ENCODE data around the gene DGKQ.

Gene DGKQ

DNA sequence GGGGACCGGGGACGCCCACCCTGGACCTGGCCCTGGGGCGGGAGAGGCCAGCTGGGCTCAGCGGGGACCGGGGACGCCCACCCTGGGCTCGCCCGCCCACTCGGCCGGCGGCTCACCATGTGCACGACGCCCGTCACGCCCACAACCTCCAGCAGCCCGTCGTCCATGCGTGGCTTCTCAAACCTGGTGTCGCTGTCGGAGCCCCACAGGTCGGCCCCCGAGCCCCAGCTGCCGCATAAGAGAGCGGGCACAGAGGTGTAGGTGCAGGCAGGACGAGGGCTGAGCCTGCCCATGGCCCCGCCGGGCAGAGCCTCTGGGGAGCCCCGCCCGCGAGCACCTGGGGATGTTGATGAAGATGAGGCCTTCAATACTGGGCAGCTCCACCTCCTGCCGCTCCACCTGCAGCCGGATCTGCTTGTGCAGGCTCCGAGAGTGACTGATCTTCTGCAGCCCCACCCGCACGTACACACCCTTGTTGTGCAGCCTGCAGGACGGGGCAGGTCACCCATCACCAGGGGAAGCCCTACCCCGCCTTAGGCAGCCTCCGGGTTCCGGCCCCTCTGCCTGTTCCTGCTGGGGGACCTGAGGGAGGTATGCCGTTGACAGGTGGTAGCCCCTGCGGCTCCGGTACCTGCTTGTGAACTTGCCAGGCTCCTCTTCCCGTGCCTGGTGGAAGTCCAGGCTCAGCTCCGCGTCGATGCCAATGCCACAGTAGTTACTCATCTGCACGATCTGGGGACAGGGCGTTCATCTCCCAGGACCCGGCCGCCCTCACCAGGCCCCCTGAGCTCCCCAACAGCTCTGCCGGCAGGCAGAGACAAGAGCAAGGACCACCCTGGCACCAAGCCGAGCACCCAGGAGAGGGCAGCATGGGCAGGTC lies 11.8 kb downstream of the DGKQ start:
- no peak for DNase-seq

DNA sequence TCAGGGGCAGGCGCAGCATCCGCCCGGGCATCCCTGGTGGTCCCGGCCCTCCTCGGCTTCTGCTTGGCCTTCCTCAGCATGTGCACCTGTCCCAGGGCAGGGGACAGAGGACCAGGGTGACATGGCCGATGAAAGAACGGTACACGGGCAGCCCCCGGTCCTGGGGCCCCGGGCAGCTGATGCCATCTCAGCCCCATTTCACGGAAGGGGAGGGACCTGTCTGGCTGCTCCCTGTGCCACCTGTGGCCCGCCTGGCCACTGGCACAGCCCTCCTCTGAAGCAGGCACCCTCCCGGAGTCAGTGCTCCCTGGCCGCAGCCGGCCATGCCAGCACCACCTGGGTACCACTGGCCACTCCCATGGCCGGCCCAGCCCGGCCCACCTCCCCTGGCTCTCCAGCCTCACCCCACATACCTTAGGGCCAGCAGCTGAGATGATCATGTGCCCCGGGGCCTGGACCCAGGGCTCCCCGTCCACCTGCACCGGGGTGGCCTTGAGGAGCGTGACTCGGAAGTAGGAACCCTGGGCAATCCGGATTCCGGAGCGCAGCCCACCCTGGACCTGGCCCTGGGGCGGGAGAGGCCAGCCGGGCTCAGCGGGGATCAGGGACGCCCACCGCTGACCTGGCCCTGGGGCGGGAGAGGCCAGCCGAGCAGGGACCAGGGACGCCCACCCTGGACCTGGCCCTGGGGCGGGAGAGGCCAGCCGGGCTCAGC lies 12.6 kb downstream of the DGKQ start:
- no peak for DNase-seq

DNA sequence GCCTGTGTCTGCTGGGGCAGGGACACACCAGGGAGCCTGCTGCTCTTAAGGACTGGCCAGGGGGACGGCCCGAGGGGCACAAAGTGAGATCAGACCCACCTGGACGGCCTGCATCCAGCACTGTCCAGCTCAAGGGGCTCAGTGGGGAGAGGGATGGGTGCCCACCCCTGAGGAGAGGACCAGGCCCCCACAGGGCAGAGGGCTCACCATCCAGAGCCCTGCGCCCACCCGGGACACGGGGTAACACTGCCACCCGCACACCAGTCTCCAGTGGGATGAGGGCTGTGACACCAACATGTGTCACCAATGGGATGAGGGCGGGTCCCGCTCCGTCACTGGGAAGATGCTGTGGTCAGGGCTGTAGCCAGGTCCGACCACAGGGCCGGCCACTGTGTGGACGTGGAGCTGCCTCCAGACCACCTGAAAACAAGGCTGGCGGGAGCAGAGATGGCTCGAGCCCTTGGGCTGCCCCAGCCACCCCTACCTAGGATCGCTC lies 13.2 kb downstream of the DGKQ start:
- no peak for DNase-seq

DNA sequence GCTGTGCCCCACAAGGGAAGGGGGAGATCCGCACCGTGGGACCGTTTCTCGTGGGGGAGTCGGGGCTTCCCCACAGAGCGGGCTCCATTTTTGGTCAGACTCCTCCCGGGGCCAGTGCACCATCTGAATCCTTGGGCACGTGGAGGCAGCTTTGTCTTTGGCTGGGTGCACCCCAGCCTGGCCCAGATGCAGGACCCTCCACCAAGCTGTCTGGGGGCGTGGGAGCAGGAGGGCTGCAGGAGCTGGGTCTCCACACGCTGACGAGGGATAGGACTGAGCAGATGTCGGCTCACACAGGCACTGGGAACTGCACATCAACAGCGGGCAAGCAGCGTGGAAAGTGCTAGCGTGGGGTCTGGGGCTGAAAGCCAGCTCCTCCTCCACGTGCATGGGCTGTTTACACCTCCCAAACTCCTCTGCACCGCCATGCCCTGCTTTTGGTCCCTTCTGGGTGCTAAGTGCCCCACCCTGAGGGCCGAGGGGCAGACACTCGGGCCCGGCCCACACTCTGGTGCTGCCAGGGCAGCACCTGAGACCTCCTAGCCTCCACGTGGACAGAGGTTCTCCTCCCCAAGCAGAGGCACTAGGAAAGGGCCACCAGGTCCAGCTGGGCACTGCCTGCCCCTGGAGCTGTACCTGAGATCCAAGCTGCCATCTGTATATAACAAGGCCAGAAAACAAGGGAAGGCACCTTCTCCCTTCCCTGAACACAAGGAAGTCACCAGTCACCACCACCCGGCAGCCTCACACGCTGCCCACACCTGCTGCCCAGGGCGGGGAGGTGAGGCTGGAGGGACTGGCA lies 13.8 kb downstream of the DGKQ start:
- DNase-seq: no peak

DNA sequence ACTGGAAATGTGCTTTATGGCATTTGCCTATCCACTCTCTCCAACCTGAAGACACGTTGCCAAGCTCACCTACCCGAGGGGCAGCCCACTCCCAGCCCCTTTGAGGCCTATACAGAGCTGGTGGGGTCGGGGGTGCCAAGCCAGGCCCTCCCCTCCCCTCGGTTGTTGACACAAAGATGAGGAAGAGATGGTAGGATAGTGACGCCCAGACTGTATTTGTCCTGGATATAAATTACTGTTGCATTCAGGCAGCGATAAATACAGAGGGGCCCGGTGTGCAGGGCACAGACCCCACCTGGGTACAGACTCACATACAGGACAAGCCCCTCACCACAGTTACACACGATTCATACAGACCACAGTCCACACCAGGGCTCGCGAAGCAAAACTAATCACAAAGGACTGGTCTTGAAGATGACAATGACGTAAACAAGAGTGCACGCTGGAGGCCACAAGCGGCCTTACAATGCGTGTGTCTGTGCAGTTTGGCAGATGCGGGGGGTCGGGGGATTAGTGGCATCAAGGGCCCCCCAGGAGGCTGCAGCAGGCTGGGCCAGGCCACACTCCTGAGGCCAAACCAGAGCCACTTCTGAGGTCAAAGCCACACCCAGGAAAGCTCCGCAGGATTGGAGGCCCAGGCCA lies 14.6 kb downstream of the DGKQ start:
- DNase-seq: no peak

DNA sequence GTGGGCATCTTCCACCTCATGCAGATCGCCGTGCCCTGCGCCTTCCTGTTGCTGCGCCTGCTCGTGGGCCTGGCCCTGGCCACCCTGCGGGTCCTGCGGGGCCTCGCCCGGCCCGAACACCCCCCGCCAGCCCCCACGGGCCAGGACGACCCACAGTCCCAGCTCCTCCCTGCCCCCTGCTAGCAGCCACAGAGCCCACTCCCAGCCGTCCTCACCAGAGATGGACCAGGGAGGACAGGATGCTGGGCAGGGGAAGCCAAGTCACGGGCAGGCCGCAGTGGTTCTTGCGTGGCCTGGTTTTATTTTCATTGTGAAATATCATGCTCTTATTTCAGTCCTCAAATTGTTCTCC lies 15.1 kb downstream of the DGKQ start:
- DNase-seq: no peak

DNA sequence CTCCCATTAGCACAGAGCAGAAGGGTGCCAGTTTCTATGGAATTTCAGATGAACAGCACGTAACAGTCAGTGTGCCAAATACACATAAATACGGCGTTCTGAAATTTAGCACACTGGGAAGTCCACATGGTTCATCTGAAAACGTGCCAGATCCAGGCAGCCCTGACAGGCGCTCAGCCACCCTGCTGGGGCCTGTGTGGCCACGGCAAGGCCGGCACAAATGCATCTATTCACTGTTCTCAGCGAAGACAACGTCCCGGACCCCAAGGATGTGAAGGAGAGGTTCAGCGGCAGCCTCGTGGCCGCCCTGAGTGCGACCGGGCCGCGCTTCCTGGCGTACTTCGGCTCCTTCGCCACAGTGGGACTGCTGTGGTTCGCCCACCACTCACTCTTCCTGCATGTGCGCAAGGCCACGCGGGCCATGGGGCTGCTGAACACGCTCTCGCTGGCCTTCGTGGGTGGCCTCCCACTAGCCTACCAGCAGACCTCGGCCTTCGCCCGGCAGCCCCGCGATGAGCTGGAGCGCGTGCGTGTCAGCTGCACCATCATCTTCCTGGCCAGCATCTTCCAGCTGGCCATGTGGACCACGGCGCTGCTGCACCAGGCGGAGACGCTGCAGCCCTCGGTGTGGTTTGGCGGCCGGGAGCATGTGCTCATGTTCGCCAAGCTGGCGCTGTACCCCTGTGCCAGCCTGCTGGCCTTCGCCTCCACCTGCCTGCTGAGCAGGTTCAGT lies 15.6 kb downstream of the DGKQ start:
- no peak for DNase-seq

DNA sequence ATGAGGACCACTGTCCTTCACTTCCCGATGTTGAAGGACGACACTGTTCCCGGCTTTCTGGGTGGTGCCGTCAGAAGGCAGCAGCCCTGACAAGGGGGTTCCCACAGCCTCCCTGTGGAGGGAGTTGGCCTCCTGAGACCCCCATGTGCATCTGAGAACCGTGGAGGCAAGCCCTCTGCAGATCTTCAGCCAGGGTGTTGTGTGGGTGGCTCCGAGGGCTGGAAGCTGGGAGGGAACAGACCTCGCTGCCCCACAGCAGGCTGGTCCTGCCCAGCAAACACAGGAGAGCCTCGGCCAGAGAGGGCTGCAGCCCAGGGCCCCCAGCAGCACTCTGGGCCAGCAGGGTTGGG lies 16.2 kb downstream of the DGKQ start:
- no peak for DNase-seq

DNA sequence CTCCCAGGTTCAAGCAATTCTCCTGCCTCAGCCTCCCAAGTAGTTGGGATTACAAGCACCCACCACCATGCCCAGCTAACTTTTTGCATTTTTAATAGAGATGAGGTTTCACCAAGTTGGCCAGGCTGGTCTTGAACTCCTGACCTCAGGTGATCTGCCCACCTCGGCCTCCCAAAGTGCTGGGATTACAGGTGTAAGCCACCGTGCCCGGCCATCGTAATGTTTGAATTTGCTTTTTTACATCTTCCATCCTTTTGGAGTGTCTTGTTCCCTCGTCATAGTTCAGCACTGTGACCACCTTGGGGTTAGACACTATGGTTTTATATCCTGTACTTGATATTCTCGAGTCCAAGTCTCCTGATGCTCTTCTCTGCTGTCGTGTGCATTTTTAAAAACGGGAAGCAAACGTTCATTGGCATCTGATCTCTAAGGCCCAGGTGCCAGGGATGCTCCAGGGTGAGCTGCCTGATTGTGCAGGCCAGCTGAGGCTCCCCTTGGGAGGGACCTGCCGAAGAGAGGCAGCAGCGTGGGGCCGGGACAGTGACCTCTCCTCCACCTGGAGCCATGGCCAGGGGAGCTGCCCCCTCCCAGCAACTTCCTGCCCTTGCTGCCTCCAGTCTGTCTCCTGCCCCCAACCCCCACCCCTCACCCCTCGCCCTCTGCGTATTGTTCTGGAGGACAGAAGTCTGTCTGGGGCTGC lies 16.7 kb downstream of the DGKQ start:
- DNase-seq: no peak

DNA sequence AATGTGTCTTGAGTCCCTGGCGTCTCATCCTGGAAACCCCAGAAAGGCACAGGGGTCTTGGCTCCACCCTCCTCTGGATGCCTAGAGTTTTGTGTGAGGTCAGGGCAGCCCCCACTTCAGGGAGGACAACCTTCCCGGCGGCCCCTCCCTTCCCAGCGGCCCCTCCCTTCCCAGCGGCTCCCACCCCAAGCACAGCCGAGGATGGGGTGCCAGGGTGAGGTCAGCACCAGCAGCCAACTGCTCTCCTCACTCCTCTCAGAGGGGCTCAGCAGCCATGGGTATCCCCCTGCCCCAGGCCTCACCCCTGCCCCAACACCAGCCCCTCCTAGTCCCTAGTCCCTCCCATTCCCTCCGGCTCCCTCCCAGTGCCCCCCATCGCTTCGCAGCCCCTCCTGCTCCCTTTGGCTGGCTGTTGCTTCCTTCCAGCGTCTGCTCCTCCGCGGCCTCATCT lies 17.4 kb downstream of the DGKQ start:
- no peak for DNase-seq

DNA sequence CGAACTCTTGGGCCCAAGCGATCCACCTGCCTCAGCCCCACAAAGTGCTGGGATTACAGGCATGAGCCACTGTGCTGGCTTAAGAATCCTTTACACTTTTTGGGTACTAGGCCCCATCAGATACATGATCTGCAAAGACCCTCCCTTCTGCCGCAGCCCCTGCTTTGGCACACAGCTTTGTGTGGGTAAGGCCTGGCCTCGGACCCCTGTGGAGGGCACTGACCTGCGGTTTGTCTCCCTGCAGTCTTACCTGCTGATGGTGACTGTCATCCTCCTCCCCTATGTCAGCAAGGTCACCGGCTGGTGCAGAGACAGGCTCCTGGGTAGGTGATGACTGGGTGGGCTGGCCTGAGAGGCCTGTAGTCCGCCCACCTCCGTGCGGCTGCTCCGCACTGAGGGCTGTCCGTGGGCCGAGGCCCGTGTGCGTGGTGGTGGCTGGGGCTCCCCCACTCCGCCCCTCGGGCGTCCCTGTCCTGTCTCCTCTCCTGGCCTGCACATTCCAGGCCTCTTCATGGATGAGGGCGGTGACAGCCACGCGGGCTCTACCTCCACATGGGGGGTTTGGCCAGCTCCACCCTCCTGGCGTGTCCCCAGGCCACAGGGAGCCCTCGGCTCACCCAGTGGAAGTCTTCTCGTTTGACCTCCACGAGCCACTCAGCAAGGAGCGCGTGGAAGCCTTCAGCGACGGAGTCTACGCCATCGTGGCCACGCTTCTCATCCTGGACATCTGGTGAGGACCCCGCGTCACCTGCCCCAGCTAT lies 18.0 kb downstream of the DGKQ start:
- no peak for DNase-seq

DNA sequence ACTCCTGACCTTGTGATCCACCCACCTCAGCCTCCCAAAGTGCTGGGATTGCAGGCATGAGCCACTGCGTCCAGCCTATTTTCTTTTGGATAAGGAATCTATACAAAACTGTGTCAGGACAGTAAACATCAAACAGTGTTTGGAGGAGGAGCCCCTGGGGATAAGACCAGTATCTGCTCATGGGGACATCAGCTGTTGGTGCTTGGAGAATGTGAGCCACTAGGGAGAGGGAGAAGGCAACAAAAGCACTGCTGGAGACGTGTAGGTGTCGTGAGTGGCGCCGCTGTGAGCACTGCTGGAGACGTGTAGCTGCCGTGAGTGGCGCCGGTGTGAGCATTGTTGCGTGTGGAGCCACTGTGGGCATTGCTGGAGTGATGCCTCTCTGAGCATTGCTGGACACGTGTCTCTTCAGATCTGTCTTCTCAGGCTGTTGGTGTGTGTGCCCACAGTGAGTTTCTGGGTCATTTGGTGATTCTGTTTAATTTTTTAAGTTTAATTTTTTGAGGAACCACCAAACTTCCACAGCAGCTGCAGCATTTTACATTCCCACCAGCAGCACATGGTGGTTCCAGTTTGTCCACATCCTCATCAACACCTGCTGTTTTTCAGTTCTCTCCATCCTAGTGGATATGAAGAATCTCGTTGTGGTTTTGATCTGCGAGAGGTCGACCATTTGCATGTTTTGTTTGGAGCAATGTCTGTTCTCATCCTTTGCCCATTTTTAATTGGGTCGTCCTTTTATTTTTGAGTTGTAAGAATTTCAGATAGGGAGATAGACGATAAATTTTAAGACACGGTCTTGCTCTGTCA lies 19.0 kb downstream of the DGKQ start:
- DNase-seq: no peak

DNA sequence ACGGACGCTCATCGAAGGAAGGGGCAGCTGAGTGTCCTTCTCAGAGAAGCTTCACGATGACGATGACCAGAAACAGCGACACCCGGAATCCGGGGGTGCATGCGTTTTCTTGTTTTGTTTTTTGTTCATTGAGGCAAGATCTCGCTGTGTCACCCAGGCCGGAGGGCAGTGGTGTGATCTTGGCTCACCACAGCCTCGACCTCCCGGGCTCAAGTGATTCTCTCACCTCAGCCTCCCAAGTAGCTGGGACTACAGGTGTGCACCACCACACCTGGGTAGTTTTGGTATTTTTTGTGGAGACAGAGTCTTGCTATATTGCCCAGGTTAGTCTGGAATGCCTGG lies 19.8 kb downstream of the DGKQ start:
- no peak for DNase-seq

DNA sequence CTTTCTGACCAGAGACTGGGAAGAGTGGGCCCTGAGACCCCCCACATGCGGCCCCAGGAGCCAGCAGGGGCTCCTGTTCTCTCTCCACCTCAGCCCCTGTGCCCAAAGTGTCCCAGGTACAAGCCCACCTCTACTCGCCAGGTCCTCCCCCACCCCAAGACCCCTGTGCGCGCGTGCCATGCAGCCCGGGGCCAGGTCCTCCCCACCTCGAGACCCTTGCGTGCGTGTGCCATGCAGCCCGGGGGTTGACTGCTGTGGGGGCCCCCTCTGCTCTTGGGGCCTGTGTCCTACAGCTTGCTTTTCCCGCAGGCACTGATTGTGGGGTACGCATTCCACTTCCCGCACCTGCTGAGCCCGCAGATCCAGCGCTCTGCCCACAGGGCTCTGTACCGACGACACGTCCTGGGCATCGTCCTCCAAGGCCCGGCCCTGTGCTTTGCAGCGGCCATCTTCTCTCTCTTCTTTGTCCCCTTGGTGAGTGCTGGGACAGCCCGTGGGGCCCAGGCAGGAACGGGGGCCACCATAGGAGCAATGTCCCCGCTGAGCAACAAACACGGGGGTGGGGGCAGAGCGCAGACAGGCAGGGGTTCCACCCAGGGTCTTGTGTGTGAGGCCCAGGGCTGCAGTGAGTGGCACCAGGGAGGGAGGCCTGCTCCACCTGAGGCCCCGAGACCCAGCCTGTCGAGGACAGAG lies 20.3 kb downstream of the DGKQ start:
- no peak for DNase-seq

DNA sequence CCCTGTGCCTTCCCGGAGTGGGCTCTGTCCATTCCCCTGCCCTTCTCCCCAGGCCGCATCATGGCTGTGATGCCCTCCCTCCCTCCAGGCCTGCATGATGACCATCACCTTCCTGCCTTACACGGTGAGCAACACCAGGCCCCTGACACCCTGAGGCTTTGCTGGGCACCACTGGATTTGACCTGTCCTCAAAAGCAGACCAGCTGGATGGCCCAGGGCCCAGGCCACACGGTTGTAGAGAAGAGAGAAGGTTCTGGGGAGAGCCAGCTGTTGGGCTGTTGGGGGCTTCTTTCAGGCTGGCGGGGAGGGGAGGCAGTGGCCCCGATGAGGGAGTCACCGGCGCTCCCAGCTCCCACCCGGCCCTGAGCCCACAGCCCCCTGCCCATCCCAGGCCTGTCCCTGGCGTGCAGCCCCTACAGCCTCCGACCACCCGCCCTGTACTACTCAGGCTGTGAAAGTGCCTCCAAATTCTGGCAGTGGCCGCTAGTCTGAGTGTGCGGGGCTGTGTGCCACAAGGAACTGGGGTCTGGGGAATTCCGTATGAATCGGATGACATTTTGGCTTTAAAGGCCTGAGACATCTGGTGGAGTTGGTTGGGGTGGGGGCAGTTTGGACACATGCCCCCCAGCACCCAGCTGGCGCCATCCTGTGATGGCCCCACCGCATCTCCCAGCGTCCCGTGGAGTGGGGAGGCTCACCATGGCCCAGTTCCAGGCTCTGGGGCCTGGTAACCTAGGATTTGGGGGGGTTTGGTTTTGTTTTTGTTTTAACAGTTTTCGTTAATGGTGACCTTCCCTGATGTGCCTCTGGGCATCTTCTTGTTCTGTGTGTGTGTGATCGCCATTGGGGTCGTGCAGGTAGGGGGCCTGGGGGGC lies 21.5 kb downstream of the DGKQ start:
- DNase-seq: no peak

DNA sequence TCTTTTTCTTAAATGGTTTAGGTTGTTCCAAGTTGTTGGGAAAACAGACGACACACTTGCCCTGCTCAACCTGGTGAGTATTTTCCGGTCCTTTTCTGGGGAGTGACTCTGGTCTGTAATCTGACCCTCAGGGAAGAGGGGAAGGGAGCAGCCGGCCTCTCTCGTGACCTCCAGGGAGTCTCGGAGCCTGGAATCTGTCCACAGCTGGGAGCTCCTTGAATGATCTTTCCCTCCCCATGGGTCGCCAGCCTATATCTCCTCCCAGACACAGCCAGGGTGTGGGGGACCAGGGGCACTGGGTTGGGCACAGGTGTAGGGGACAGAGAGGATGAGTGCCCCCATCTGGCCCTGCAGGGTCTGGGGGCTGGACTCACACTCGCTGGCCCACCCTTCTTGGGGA lies 22.2 kb downstream of the DGKQ start:
- no peak for DNase-seq

DNA sequence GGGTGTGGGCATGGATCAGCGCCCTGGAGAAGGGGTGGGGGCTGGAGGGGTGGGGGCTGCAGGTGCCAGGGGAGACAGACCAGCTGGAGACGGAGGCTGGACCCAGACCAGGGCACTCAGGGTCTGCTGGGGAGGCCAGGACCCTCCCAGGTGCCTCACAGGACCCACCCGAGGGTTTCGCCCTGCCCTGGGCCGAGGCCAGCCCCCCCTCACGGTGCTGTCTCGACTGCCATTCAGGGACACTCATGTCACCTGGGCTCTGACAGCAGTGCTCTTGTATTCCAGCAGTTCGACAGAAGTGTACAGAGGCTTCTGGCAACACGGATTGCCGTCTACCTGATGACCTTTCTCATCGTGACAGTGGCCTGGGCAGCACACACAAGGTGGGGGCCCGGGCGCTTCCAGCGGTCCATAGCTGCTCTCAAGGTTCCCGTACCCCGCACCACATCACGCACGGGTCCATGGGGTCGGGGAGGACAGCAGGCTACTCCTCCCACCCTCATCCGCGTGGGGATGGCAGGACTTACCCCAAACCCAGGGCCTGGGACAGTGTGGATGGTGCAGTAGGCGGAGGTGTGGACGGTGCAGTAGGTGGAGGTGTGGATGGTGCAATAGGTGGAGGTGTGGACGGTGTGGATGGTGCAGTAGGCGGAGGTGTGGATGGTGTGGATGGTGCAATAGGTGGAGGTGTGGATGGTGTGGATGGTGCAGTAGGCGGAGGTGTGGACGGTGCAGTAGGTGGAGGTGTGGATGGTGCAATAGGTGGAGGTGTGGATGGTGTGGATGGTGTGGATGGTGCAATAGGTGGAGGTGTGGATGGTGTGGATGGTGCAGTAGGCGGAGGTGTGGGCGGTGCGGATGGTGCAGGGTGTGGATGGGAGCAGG lies 23.0 kb downstream of the DGKQ start:
- no peak for DNase-seq

Measured in stimulated activated CD4-positive, alpha-beta T cell treated with anti-CD3 and anti-CD28 coated beads, Interleukin-2, amount 100 ng/mL, for 48 hours (primary cell).